Activated CD8-positive, alpha-beta memory T cell treated with anti-CD3 and anti-CD28 coated beads for 1 hour (primary cell): ENCODE results near the gene SPAAR.

ENCODE experiments used
- DNase-seq, 2 donors: peaks; one replicate each; pipeline ENCODE4 v3.0.0-alpha.2; 2020; ENCODE audit warnings: low read depth in 1 of 2; ENCODE audit errors: extremely low read depth in 1 of 2

The SPAAR gene

DNA sequence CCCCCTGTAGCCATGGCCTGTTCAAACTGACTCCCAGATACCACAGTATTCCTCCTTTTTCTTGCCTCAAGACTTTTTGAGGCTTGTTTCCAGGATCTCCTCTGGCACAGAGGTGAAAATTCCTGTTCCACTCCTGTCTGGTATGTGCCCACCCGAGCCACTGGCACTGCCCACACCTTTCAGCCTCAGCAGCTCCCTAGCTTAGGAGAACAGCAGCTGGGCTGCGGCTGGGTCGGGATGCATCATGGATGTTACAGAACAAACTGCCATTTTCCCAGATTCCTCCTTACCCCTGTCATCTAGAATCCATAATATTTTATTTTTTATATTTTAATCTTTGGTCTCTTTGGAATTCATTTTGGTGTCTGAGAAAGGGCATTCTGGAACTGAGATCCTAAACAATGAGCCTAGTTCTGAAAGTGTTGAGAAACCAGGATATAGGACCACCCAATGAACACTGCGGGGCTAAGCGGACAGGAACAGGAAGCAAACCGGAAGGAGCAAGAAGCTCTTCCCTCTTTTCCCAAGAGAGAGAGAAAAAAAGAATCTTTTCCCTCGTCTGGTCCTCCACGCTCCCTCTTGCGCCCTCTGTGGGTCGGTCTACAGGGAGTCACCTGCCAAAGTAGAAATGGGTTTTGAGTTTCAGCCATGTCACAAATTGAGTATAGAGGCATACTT is 36.2 kb downstream of the SPAAR start:
- DNase-seq: peak; percentile 12 to 52

DNA sequence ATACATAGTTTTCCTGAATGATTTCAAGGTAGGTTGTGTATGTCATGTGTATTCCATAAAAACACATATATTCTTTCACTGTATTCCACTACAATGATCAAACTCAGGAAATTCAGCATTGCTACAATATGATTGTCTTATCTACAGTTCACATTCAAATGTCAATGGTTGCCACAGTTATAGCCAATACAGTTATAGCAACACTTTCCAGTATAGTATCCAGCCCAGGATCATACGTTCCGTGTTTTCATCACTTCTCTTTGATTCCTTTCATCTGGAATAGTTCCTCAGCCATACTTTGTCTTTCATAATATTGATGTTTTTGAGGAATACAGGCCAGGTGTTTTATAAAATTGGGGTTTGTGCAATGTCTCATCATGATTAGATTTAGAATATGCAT is 39.2 kb downstream of the SPAAR start:
- no peak for DNase-seq

GRCh38 chr9:35948901-35949318 is 39.6 kb downstream of the SPAAR start:
- DNase-seq: no peak

DNA sequence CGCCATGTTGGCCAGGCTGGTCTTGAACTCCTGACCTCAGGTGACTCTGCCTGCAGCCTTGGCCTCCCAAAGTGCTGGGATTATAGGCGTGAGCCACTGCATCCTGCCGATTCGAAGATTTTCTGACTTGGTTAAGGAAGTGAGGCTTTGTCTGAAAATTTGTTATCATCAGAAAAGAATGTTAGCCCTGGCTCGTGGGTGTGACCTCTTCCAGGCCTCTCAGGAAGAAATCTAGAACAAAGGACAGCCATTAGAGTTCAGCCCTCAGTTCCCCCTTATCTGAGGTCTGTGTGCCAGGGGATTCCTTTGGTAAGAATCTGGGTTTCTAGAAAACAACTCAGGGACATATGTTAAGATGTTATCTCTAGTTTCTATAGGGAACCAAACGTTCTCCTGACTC is 42.4 kb downstream of the SPAAR start:
- no peak for DNase-seq

DNA sequence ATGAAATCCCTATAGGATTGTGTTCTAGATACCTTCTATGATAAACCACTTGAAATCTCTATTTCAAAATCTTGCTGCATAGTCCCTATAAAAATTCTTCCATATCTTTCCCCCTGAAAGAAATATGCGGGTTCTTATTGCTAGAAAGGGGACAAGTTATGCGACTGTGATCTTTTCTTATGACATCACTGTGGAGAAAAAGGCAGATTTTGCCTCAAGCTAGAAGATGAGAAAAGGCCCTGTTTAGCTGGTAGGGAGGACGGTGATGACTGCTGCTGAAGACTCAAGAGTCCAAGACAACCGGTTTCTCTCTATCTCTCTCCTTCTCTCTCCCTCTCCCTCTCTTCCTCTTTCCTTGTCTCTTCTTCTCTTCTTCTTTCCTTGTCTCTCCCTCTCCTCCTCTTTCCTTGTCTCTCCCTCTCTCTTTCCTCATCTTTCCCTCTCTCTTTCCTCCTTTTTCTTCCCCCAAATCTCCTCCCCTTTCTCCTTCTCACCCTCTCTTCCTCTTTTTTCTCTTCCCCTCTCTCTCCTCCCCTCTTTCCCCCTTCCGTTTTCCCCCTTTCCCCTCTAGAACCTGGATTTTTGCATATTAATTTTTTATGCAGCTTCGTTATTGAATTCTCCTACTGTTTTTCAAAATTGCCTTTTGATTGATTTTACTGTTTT is 43.4 kb downstream of the SPAAR start:
- DNase-seq: no peak

DNA sequence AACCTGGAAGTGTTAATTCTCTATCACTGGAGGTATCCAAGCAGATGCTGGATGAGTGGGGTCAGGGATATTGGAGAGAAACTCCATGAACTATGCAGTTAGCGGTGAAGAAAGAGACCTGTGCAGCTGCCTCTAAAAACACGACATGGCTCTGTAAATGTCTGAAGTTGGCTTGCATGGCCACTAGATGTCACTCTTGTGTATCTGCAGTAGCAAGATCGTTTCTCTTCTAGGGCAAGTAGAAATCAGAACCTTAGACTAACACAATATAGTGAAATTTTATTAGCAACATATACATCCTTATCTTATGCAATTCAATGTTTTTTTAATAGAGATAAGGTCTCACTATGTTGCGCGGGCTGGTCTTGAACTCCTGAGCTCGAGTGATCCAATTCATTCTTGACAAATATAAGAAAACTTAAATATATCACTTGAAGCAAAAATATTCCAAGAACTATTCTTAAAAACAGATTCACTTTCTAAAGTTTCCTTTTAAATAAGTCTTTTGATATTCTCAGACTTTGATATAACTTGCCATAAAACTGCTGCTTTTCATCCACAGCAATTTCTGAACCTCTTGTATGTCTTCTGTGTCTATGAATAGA is 45.8 kb downstream of the SPAAR start:
- peak in 1 of 2 donors; percentile 4 for DNase-seq

DNA sequence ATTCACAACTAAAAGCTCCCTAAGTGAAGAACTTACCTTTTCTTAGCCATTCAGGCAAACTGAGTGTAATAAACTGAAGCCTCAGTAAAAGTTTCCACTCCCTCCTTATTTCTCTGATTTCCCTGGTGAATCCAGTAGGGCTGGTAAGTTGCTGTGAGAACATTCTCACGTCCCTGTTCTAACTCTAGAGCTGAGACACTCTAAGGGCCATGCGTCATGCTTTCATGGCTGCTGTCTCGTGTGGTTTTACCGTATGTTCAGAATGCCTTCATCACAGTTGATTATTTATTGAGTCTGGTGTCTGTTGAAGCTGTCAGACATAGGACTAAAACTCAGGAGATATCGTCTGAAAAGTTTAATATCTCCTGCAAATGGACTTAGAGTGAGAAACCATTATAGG is 47.4 kb downstream of the SPAAR start:
- DNase-seq: no peak

- no peak for DNase-seq
Measured at GRCh38 chr9:35958104-35958837, 49.0 kb downstream of the SPAAR start, which contains the start of gene OR2S2. Gene OR2S2 (minus strand): TSS chr9:35958154. CDS start chr9:35958098, 56 bp downstream.

DNA sequence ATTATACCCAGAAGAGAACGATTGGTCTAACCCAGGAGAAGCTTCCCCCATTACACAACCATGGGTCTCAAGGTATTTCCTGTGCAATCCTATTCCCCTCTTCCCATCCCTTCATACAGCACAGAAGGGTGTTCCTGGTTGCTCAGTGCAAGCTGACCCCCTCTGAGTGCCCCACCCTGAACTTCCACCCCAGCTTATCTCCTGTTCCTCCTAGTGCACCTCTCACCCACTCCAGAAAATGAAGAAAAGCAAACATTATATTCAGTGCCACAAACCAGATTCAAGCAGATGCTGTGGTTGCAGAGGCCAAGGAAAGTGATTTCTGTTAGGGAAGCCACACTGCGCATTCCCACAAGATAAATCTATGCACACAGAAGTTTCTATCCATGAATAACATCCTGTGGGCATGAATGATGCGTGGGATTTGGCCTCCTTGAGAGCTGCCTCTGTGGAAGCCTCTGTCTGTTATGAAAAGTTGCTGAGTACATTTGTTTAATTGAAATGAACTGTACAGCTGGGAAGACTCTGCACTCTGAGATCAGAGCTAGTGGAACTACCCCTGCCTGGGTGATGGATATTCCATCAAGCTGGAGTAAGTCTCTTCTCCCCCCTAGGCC is 50.9 kb downstream of the SPAAR start:
- DNase-seq: no peak
